Stimulated activated CD4-positive, alpha-beta T cell treated with anti-CD3 and anti-CD28 coated beads, Interleukin-12 subunit alpha, Interleukin-12 subunit beta, amount 100 ng/mL, for 48 hours (primary cell): ENCODE data around the gene SCD.

Source experiments
- DNase-seq, 3 donors: peaks; one replicate each; pipeline ENCODE4 v3.0.0-alpha.2; 2020; ENCODE audit warnings: low read depth in 2 of 3, low spot score in 1 of 3

SCD gene

GRCh38 chr10:100391163-100392002 is 44.4 kb downstream of the SCD start:
- no peak for DNase-seq

DNA sequence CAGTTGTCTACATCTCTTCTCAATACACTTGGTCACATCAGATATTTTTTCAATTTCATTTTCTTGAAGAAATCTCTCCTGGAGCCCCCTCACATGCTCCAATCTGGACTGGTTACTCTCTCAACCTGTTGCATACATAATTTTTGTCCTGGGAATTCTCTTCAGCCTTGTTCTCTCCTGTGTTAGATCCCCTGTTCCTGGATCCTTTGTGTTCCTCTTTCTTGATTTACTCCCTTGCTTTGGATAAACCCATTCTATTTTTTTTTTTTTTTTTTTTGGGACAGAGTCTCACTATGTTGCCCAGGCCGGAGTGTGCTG is 45.6 kb downstream of the SCD start:
- no peak for DNase-seq

GRCh38 chr10:100395626-100396025 is 48.6 kb downstream of the SCD start:
- DNase-seq, result no peak

DNA sequence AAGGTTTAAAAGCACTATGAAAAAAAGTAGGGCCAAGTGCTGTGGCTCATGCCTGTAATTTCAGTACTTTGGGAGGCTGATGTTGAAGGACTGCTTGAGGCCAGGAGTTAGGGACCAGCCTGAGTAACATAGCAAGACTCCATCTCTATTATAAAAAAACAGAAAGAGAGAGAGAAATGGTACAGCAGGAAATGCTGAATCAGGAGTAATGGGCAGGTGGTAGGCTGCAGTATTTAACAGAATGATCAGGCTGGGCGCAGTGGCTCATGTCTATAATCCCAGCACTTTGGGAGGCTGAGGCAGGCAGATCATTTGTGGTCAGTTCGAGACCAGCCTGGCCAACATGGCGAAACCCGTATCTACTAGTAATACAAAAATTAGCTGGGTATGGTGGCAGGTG is 49.6 kb downstream of the SCD start:
- no peak for DNase-seq

GRCh38 chr10:100401631-100402328 is 54.7 kb downstream of the SCD start:
- DNase-seq, result no peak

GRCh38 chr10:100403734-100404133 is 56.7 kb downstream of the SCD start:
- no peak for DNase-seq

DNA sequence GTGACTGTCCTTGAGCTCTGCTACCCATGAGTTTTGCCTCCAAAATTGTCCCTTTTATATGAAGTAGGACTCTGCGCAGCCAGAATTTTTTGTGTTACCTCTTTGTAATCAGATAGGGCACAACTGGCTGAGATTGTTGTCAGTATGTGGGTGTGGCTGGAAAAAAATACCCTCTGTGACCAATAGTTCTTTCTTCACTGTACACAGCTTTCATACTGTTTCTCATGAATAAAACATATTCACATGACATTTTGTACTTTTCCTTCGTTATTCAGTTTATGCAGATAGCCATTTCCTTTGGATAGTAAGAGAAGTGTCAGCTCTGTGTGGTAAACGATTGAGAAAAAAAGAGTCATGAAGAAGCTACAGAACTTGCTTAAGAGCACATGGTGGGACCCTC is 66.1 kb downstream of the SCD start:
- no peak for DNase-seq
